Fibroblast of mammary gland (primary cell): ENCODE results near the gene LMX1A.

ENCODE experiments used
- DNase-seq: peaks from one replicate; pipeline ENCODE4 v3.0.0-alpha.2; 2010; ENCODE audit warnings: low read depth
- H3K4me3 ChIP-seq: 2 replicates; pipeline ENCODE4 v1.5.1; 2011; ENCODE audit warnings: low read depth, mild to moderate bottlenecking, low read length, moderate library complexity; ENCODE audit not compliant: control insufficient read depth
- CTCF ChIP-seq: conservative IDR thresholded peaks from 2 replicates; pipeline ENCODE4 v1.5.1; 2011; ENCODE audit warnings: low read depth, low read length, inconsistent platforms; ENCODE audit not compliant: control insufficient read depth, insufficient read depth

LMX1A gene

GRCh38 chr1:165234149-165234548 lies 122.4 kb downstream of the LMX1A start:
- no peak overlapping the region for H3K4me3 ChIP-seq
- TF ChIP-seq CTCF: no peak
- no peak for DNase-seq

- no peak for DNase-seq
- no peak for TF ChIP-seq CTCF
- no peak overlapping the region for H3K4me3 ChIP-seq
Observed at GRCh38 chr1:165228676-165229075, 127.8 kb downstream of the LMX1A start.

- no peak for DNase-seq
- TF ChIP-seq CTCF: no peak
- no peak overlapping the region for H3K4me3 ChIP-seq
Observed at GRCh38 chr1:165228111-165228655, 128.3 kb downstream of the LMX1A start.

GRCh38 chr1:165226326-165226725 lies 130.2 kb downstream of the LMX1A start:
- TF ChIP-seq CTCF: no peak
- no peak for DNase-seq
- H3K4me3 ChIP-seq: no peak overlapping the region

GRCh38 chr1:165225650-165226049 lies 130.9 kb downstream of the LMX1A start:
- H3K4me3 ChIP-seq: no peak overlapping the region
- no peak for DNase-seq
- TF ChIP-seq CTCF: no peak

GRCh38 chr1:165225062-165225461 lies 131.5 kb downstream of the LMX1A start:
- TF ChIP-seq CTCF: no peak
- DNase-seq: no peak
- no peak overlapping the region for H3K4me3 ChIP-seq

GRCh38 chr1:165224504-165224903 lies 132.0 kb downstream of the LMX1A start:
- no peak for TF ChIP-seq CTCF
- no peak overlapping the region for H3K4me3 ChIP-seq
- DNase-seq: no peak
